ENCODE measurements around the gene POLR3C.

- no peak for TF ChIP-seq CTCF (IDR thresholded peaks at IDR 0.05; ENCODE audit: low read depth, low read length)
- TF ChIP-seq EZH2phosphoT487 (IDR thresholded peaks at IDR 0.05; ENCODE audit: low read depth): no peak
Measured at GRCh38 chr1:145879775-145880174, 55.8 kb downstream of the POLR3C start.

Data from OCI-LY3 (cell line).